GM19023 (cell line): Measurements from ENCODE around the gene SCAI.
"Not testable (repeated sequence)": the region's sequence is repeated elsewhere in the genome, so short reads cannot be mapped to it uniquely, and the experiment has no call there.

Source experiments
- ATAC-seq: cut with Tn5 transposase; IDR thresholded peaks from one replicate; pipeline ENCODE4 v1.9.1; 2021; ENCODE audit warnings: mild to moderate bottlenecking, moderate library complexity; ENCODE audit not compliant: unreplicated experiment

The SCAI gene

DNA sequence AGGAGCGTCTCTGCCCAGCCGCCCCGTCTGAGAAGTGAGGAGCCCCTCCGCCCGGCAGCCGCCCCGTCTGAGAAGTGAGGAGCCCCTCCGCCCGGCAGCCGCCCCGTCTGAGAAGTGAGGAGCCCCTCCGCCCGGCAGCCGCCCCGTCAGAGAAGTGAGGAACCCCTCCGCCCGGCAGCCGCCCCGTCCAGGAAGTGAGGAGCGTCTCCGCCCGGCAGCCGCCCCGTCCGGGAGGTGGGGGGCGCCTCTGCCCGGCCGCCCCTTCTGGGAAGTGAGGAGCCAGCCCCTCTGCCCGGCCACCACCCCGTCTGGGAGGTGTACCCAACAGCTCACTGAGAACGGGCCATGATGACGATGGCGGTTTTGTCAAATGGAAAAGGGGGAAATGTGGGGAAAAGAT, 34.8 kb downstream of the SCAI start:
- ATAC-seq = not testable (repeated sequence)

DNA sequence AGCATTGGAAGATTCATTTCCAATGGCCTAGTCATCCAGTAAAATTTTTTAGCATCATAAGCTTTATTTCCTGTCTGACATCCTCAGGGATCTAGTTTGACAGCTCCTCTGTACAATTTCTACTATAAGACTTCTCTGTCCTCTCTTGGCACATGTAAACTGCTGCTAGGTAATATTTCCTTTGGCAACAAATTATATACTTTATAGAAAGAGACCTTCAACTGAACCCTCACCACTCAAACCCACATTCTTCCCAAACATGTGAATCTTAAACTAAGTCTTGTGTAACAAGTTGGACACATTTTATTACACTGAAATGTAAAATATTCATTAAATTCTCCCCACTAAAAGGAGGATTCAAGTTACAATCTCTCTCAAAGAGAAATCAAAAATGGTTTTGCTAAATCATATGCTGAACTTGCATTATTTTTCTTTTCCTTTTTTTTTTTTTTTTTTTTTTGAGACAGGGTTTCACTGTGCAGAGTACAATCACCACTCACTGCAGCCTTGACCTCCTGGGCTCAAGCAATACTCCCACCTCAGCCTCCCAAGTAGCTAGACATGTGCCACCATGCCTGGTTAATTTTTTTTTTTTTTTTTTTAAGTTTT, 36.9 kb downstream of the SCAI start:
- ATAC-seq = no peak

DNA sequence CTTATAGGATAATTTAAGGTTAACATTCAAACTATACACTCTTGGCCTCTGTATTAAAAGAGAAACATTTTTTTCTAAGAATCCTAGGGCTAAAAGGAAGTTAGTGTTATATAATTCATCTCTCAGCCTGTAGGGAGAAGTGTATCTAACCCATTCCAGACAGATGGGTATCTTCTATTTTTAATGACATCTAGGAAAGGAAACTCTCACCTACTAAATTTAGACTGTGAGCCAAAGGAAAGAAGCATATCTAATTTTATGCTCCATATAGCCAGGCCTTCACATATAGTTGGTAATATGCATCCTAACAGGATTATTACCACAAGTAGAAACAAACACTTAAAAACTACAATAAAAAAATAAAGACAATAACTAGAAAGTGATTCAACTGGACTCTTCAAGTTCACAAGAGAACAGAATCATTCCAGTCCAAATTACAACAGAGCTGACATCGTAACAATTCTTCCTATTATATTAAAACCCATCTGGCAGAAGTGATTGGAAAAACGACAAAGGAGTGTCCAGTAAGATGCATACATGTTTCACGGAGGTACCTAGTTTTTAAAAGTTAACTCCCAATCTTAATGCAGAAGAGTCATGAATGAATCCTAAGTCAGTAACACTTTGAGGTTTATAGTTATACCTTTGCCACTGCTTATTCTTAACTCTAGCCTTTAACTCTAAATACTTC, 39.4 kb downstream of the SCAI start:
- ATAC-seq = no peak

DNA sequence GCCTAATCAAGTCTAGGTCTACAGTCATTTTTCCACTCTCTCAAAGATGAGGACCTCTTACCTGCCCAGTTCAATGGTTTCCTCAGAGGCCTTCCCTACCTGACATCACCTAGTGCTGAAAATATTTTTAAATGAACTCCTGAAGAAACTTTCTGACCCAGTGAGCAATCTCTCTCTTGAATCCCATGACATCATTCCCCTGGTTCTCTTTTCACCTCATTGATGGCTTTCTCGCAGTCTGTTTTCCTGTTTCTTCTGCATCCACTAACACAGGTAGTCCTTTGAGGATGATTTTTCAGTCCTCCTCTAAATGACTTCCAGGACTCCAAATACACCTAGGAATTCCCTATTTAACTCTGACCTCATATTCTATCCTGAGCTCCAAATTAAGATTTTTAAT, 40.3 kb downstream of the SCAI start:
- no peak for ATAC-seq

DNA sequence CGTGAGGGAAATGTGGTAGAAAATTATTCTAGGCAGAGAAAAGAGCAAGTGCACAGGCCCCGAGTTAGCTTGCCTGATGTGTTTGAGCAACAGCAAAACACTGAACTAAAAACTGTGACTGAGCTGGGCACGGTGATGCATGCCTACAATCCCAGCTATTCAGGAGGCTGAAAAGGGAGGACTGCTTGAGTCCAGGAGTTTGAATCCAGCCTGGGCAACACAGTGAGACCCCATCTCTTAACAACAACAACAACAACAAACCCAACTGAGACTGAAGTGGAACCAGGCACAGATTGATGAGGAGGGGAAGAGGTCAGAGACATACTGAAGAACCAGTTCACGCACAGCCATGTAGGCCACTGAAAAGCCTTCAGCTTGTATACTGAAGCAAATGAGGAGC, 42.5 kb downstream of the SCAI start:
- ATAC-seq = no peak

DNA sequence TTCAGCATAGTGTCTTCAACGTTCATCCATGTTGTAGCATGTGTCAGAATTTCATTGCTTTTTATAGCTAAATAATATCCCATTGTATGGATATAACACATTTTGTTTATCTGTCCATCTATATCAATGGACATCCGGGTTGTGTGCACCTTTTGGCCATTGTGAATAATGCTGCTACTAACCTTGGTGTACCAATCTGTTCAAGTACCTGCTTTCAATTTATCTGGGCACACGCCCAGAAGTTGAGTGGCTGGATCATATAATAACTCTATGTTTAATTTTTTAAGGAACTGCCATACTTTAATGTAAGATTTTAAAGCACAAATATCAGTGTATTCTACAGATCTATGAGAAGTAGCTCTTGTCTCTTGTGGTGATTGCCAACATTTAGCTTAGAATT, 43.5 kb downstream of the SCAI start:
- no peak for ATAC-seq

DNA sequence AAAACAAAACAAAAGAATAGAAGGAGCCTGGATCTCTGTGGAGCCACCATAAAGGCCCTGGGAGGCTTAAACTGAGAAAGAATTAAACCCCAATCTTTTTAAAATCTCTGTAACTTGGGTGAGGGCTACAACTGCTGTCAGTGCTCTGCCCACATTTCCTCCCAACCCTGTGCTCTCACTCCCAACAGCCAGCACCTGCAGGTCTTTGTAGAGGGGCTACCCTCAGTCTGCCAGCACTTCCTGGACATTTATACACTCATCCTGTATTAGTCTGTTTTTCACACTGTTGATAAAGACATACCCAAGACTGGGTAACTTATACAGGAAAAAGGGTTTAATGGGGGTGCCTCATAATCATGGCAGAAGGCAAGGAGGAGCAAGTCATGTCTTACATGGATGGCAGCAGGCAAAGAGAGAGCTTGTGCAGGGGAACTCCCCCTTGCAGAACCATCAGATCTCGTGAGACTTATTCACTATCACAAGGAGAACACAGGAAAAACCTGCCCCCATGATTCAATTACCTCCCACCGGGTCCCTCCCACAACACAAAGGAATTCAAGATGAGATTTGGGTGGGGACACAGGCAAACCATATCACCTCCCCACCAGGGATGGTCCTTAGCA, 47.4 kb downstream of the SCAI start:
- ATAC-seq = no peak

DNA sequence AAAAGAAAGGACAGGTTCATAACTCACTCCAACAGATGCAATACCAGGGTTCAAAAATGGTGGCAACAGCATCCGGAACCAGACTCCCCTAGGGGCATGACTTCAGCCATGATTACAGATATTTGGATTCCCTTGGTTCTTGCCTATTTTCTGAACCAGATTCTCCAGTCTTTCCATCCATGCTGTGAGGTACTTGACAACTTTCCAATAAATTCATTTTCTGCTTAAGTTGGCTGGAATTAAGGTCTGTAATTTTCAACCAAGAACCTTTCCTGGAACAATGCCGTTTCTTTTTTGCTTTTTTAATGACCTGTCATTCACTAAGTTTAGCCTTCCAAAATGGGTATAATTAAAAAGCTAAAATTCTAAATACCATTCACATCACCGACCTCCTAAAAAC, 52.2 kb downstream of the SCAI start:
- ATAC-seq = no peak

DNA sequence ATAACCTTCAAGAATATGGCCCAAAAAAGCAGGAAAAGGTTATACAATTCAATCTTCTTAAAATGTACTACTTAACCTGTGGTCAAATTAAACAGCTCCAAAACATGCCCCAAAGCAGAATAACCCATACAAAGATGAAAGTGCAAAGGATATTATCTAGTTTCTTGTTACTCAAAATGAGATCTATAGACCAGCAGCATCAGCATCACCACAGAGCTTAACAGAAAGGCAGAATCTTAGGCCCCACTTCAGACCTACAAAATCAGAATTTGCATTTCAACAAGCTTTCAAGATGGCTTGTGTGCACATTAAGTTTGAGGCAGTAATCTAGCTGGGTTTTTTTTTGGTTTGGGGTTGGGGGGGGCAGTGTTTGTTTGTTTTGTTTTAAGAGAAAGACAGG, 54.0 kb downstream of the SCAI start:
- ATAC-seq = no peak

DNA sequence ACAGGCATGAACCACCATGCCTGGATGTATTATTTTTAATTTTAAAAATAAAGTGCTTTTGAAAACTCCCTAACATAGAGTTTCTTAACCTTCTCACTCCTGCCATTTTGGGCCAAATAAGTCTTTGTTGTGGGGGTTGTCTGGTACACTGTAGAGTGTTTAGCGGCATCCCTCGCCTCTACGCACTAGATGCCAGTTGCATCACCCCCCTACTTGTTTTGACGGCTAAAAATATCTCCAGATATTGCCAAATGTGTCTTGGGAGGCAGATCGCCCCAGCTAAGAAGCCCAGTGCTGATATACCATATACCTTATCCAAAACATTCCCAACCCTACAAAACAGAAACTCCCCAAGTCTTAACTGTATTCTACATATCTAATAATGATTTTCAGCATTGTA, 54.6 kb downstream of the SCAI start:
- ATAC-seq = no peak

DNA sequence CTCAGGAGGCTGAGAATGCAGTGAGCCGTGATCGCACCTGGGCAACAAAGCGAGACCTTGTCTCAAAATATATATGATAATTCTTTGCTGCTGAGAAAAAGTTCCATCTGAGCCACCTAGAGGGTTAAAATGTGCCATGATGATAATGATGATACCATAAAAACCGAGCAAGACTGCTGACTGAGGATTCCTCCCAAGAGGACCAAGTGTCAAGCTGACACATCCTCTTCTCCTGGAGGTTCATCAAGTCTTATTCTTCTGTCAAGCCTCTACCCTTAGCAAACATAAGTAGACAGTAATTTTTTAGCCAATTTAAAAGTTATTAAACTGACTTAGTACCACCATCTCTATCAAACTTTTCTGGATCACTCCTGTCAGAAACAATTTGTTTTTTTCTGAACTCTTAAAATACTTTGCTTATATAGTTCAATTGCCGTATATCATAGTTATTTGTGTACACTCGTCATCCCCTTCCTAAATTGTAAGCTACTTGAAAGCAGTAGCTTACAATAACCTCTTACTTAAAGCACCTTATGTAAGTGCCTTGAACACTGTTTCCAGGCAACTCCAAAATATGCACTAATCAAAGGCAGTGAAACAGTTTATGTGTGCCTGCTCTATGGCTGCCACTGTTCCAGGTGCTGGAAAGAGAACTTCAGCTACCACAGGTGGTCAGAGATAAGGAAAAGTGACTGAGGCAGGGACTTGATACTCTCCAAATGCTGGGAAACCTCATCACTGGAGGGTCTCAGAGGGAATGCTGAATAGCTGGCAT, 57.4 kb downstream of the SCAI start:
- ATAC-seq = no peak

DNA sequence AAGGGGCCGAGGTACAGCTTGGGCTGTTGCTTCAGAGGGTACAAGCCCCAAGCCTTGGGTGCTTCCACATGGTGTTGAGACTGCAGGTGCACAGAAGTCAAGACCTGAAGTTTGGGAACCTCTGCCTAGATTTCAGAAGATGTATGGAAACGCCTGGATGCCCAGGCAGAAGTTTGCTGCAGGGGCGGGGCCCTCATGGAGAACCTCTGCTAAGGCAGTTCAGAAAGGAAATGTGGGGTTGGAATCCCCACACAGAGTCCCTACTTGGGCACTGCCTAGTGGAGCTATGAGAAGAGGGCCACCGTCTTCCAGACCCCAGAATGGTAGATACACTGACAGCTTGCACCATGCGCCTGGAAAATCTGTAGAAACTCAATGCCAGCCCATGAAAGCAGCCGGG, 61.1 kb downstream of the SCAI start:
- not testable (repeated sequence) for ATAC-seq

DNA sequence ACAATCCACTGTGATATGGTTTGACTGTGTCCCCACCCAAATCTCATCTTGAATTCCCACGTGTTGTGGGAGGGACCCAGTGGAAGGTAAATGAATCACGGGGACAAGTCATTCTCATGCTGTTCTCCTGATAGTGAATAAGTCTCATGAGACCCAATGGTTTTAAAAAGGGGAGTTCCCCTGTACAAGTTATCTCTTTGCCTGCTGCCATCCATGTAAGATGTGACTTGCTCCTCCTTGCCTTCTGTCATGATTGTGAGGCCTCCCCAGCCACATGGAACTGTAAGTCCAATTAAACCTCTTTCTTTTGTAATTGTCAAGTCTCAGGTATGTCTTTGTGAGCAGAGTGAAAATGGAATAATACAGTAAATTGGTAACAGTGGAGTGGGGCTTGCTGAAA, 62.5 kb downstream of the SCAI start:
- not testable (repeated sequence) for ATAC-seq

DNA sequence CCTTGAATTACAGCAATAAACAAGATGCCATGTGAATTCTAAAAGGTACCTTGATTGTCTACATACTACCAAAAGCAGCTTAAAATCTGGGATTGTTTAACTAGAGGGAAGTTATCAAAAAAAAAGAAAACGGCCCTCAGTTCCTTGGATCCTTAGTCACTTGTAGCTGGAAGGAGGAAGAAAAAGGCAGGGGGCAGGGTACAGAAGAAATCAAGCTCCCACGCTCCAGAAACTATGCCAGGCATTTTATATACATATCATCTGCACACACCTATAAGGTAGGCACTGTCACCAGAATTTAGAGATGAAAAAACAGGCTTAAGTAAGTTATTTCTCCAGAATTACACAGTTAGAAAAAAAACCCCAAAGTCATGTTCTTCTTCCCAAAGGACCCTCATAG, 63.4 kb downstream of the SCAI start:
- ATAC-seq = no peak

DNA sequence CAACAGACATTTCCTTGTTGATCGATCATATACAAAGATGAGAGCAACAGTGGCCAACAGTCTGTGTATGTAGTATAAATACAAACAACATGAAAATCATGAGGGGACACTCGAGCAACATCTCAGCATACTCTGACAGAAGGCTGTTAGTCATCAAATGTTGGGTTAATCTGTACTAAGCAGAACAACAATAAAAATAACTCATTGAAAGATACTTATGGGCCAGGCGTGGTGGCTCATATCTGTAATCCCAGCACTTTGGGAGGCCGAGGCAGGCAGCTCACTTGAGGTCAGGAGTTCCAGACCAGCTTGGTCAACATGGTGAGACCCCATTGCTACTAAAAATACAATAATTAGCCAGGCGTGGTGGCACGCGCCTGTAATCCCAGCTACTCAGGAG, 67.3 kb downstream of the SCAI start:
- ATAC-seq = no peak

DNA sequence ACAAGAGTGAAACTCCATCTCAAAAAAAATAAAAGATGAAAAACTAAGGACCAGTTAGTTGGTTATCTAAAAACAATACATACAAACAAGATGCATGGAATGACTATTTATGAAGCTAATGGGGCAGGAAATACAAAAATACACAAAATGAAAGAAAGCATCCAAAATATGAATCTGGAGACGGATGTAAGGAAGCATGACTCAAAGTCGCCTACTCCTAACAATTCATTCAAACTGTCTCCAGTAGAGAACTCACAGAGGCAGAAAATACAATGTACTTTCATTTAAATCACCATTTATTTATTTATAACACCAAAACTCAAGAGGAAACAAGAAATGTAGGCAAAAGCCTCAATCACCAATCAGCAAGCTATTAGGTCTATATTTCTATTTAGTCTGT, 68.4 kb downstream of the SCAI start:
- no peak for ATAC-seq

DNA sequence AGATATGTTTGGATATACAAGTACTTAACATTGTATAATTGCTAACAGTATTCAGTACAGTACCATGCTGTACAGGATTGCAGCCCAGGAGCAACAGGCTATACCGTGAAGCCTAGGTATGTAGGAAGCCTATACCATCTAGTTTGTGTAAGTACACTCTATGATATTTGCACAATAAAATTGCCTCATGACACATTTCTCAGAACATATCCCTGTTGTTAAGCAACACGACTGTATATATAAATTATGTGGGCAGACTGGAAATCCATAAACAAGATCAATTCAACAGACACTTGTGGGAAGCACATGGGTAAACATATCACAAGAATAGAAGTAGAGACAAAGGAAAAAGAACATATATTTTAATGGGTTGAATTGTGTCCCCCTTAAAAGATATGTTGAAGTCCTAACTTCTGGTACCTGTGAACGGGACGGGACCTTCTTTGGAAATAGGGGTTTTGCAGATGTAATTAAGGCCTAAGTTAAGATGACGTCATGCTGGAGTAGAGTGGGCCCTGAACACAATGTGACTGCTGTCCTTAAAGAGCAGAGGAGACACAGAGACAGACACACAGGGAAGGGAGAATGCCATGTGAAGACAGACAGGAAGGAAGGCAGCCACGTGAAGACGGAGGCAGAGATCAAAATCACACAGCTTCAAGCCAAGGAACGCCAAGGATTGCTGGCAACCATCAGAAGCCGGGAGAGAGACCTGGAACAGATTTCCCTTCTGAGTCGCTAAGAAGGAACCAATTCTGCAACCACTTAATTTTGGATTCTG, 76.3 kb downstream of the SCAI start:
- no peak for ATAC-seq

DNA sequence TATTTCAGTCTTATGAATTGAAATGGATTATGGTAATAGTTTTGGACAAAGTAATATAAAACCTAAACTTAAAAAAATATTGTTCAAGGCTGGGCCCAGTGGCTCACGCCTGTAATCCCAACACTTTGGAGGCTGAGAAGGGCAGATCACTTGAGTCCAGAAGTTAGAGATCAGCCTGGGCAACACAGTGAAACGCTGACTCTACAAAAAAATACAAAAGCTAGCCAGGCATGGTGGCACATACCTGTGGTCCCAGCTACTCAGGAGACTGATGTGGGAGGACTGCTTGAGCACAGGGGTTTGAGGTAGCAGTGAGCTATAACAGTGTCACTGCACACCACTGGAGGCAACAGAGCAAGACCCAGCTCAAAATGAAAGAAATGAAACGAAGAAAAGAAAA, 81.9 kb downstream of the SCAI start:
- ATAC-seq = no peak

DNA sequence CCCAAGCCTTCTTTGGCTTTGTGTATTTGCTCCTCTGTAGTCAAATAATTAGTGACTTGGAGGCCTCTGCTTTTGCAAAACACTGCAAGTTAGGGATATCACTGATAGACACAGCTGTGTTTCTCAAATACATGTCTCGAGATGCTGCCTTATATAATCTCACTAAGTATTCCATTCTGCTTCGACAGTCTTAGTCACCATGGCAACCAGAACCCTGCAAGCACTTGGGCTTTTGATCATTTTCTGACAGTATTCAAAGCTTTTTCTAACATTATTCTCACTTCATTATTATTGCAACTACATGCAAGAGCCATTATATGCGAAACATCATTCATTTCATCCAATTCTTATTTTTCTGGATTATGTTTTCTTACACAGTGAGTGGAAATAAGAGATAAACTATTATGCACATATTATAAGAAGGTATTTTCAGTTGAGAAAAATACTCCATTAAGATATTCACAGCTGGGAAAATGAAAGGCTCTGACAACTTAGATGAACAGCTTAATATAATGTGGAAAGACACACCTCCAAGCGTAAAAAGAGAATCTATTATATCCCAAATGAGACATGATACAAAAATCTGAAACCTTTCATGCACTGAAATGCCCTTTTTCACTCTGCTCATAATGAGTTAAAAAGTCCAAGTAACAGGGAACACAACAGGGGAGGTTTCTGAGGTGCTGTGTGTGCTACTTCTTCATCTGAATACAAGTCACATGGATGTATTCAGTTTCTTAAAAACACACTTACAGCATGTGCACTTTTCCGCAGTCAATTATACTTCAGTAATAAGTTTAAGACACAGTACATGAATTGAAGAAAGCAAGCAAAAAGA, 93.9 kb downstream of the SCAI start:
- no peak for ATAC-seq

DNA sequence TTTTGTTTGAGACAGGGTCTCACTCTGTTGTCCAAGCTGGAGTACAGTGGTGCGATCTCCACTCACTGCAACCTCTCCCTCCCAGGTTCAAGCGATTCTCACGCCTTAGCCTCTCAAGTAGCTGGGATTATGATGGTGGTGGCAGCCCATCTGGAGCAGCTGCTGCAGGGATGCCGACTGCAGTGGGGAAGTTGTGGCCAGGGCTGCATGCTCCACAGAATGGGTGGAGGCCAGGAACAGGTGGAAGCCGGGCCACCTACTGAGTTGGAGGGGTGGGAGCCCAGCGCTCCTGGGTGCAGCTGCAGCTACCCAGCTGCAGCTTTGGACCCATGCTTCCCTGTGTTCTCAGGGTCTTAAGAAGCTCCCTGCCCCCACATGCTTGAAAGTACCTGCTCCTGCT, 99.7 kb downstream of the SCAI start:
- no peak for ATAC-seq
